SKM-1 (cell line): ENCODE measurements around the gene MAGI2.

ENCODE experiments used
- DNase-seq: peaks from one replicate; lab custom pipeline; 2025; ENCODE audit not compliant: unreplicated experiment; lab: John Stamatoyannopoulos, UW

The MAGI2 gene

DNA sequence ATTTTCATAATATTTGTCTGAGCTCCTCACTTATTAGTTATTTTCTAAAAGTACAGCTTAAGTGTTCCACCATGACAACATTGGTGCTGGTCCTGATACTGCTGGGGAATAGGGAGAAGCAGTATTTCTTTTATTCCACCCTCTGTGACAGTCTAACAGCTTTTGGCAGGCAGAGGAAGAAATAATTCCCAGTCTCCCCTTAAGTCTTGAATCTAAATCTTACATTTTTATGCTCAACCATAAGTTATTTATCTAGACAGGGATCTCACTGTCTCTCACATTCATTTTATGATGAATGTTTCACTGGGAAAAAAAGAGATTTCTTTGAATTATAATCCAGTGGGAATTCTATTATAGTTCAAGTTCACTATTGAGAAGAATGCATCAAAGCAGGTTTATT, 71.5 kb downstream of the MAGI2 start:
- no peak for DNase-seq

DNA sequence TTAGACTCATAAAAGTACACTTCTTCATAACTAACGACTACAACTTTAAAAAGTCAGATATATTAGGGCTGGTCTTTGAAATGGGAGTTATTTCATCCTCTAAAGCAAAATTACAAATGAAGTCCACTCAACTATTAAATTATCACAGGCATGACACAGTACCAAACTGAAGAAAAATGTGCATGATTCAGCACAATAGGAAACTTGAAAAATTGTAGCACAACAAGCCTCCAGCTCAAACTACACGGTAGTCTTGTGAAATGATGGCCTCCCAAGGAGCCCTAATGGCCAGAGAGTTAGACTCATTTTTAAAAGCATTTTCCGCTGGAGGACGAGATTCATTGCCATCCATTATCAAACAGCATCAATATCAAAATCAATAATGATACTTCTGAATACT, 76.4 kb downstream of the MAGI2 start:
- DNase-seq, result no peak

DNA sequence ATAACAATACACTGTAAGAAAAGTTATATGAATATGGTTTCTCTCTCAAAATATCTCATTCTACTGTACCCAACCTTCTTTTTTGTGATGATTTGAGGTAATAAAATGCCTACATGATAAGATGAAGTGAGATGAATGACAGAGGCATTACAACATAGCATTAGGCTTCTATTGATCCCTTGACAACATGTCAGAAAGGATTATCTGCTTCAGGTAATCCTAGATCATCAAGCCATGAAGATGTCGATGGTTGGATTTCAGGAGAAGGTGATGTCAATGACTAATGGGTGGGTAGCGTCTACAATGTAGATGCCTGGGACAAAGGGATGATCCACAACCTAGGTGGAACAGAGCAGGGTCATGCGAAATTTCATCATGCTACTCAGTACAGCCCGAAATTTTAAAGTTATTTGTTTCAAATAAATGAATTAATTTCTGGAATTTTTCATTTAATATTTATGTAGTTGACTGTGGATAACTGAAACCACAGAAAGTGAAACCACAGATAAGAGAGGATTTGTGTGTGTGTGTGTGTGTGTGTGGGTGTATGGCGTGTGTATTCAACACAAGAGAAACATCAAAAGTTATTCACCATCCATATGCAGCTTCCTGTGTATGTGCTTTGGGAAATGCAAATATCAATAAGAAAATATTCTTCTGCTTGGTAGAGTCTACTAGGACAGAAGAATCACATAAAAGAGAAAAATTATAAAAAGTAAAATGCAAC, 77.0 kb downstream of the MAGI2 start:
- no peak for DNase-seq

- no peak for DNase-seq
These were observed 92.3 kb downstream of the MAGI2 start for GRCh38 chr7:79361214-79361613.

DNA sequence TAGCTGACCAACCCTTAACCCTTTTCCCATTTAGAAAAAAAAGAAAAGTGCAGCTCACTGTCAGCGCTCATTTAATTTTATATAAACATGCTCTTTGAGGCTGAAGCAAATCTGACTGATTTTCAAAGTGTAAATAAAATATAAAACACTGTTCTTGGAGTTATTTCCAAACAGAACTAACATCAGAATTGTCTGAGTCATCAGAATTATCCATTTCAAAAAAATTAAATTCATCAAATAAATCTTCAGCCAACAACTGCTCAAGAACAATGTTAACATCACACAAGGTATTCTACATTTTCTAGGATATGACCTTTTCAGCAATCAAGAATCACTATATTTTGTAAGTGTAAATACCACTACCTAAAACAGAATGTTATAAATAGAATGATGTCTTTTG, 93.6 kb downstream of the MAGI2 start:
- DNase-seq, result no peak

- no peak for DNase-seq
These were observed 96.4 kb downstream of the MAGI2 start for GRCh38 chr7:79357101-79357500.

GRCh38 chr7:79353720-79354468, 99.6 kb downstream of the MAGI2 start:
- no peak for DNase-seq

DNA sequence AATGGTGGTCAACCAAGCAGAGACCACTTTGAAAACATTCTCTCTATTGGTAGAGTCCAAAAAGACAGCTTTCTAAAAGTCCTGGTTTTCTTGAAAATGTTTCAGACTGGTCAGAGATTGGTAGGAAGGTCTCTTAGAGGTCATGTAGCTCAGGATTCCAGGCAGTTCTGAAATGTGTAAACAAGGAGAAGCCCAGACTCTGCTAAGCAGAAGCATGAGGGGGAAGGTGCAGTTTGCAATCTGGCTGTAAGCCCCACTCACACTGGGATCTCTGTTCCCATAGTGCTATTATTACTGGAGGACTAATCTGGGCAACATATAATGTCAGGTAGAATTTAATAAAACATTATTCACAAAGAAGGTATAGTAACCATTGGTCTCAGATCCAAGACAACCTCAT, 101.1 kb downstream of the MAGI2 start:
- DNase-seq, result no peak

DNA sequence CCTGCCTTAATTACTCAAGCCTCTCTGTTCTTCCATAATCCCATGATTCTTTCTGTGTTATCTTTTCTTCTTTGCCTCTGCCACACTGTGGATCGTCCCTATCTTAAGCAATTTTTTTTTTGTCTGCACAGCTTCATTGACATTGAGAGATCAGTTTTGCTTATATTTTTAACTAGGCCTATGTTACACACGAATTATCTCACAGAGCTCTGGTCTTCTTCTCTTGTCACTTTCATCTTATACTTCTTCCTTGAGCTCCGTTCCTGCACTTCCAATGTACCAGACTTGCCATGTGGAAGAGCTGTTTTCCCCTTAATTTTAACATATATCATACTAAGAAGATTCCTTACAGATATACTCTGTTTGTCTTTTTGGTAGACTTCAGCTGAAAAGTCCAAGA, 106.1 kb downstream of the MAGI2 start:
- DNase-seq, result no peak

- DNase-seq, result no peak
These were observed 111.6 kb downstream of the MAGI2 start for GRCh38 chr7:79341902-79342301.

DNA sequence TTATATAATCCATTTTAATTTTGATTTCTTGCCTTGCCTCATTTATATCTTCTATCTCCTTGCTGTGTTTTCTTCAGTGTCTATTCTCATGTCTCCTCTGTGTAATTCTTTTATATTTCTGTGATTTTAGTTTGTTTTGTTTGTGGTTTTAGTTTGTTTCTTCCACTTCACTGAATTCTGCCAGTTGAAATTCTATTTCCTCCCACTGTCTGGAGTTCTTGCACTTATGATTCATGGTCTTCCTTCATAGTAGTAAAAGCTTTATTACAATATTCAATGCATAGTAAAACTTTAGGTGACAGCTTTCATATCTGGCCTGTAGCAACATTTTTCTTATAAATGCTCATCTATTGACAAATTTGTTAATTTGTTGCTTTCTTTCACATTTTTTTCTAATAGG, 113.3 kb downstream of the MAGI2 start:
- DNase-seq, result no peak

GRCh38 chr7:79339208-79339925, 114.1 kb downstream of the MAGI2 start:
- no peak for DNase-seq

GRCh38 chr7:79337717-79338116, 115.8 kb downstream of the MAGI2 start:
- no peak for DNase-seq

DNA sequence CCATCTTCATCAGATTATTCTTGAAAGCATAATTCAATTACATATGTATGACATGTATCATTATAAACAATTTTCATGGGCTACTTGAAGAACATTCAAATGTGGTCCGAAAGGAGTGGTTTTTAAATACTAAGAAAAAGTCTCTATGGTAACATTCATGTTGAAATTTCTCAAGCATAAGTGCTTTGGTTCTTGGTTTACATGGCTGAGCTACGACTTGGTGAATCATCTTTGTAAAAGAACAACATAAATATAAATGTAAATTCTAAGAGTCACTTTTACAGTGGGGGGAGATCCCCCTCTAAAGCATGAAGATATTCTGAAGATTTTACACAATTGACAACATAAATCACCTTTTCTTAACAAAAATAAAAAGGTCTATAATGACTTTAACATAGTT, 118.6 kb downstream of the MAGI2 start:
- DNase-seq, result no peak

GRCh38 chr7:79334334-79334733, 119.1 kb downstream of the MAGI2 start:
- DNase-seq, result no peak

DNA sequence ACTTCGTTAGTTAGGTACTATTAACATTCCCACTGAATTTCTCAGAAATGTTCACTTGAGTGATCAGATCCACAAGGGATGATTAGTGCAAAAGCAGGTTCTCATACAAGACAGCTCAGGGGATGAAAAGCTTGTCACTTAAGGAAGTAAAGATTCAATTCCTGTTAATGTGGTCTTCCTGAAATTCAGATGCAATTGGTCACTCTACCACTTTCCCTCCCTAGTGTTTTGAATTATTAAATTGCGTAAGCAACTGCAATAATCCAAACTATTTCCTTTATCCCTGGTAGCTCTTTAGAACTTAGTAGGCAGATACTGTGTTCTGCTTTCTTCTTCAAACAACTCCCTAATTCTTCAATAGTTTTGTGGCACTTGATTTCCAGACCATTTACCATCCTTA, 121.4 kb downstream of the MAGI2 start:
- DNase-seq, result no peak

DNA sequence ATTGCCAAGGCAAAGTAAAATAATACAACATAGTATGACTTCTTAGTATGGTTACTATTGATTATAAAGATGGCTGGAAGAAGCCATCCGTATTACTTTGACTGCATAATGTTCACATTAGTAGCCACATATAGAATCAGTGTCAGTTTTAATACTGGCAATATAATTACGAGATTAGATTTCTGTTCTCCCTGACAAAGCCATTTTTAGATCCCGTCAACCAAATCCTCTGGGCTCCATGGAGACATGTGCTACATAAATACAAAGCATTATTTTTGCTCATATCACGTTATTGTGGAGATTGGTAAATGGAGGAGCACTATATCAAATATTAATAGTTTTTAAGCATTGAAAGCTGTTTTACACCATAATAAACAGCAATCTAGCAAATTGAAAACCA, 124.0 kb downstream of the MAGI2 start:
- DNase-seq, result no peak

DNA sequence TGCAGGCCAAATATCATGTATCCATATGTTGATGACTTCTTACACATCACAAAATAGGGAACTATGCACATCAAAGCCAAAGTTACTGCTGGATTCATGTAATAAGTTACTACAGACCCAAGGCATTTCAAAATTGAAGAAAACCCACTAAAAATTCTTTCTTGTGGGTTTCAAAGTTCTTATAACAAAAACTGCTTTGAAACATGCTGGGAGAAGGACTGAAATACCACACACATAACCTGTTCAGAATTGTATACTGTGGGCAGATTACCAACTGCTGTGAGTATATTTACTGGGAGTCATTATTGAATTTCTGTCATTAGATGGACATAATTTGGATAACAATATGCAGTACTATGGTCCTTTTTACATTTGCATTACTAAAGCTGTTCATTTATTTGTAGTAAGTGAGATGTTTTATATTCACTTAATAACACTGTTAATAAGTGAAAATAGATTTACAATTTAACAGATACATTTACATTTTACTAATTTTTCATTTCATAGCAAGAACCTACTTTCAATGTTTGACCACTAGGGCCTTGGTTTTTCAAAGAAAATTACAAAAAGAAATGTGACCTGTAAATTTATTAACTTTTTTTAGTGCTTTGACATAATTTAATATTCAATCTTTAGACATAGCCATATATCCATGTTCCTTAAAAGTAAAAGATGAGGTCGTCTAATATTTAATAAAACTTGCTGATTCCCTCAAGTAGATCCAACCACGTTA, 132.6 kb downstream of the MAGI2 start:
- DNase-seq, result no peak

GRCh38 chr7:79319369-79319768, 134.1 kb downstream of the MAGI2 start:
- no peak for DNase-seq

DNA sequence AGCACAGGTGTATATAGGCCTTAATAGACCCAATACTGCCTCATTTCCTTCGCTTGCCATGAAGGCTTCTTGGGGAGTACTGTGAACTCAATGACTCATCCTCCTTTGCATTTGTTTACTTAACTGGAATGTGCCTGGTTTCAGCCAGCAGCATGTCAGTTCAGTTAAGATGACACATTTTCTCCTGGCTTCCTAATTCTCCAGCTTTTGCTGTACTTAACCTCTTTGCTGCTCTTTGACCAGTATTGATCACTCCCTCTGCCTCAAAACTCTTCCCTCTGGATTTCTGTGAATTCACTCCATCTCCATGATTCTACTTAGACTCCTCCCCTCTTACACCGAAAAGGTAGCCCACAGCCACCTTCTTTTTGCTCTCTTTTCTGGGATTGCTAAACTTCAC, 135.7 kb downstream of the MAGI2 start:
- no peak for DNase-seq

- no peak for DNase-seq
These were observed 141.4 kb downstream of the MAGI2 start for GRCh38 chr7:79312022-79312421.
